K562 (cell line): ENCODE measurements around the gene CCDC85C. TPM values are rescaled to one million over a fixed set of nuclear protein-coding genes. Genes with fewer than 3 reads are reported as not detected.
A peak's percentile ranks its signal among the peaks of the same experiment; 100 is the strongest.

Experiments used
- ARNT ChIP-seq, 2 experiments: fragments of 450-650 bp; IDR thresholded peaks; 2 replicates each; pipeline ENCODE4 v1.6.1; 2016; ENCODE audit warnings: mild to moderate bottlenecking in 1 of 2
- EHMT2 ChIP-seq: fragments of 450-650 bp; IDR thresholded peaks from 2 replicates; pipeline ENCODE4 v1.6.1; 2018; ENCODE audit warnings: antibody characterized with exemption
- ESRRB ChIP-seq: fragments of 250-450 bp; sonication (Bioruptor Pico); IDR thresholded peaks from 2 replicates; pipeline ENCODE4 v1.5.0; 2020; ENCODE audit warnings: mild to moderate bottlenecking, moderate library complexity, borderline replicate concordance
- EZH2 ChIP-seq: IDR thresholded peaks from 2 replicates; pipeline ENCODE4 v1.6.1; 2012; ENCODE audit warnings: low read depth, mild to moderate bottlenecking, inconsistent platforms, low read length, borderline replicate concordance
- HDAC1 ChIP-seq, 2 experiments: fragments of 450-650 bp; IDR thresholded peaks; 2 replicates each; pipeline ENCODE4 v1.6.1; 2016 to 2017; ENCODE audit warnings: inconsistent platforms in 1 of 2, mild to moderate bottlenecking in 1 of 2, moderate library complexity in 1 of 2
- HDGF ChIP-seq: fragments of 450-650 bp; IDR thresholded peaks from 2 replicates; pipeline ENCODE4 v1.6.1; 2016
- MTA2 ChIP-seq: fragments of 450-650 bp; IDR thresholded peaks from 2 replicates; pipeline ENCODE4 v1.6.1; 2016; ENCODE audit warnings: low read depth
- PHF8 ChIP-seq: fragments of 200-600 bp; sonication (generic); IDR thresholded peaks from 2 replicates; pipeline ENCODE4 v1.6.1; 2012; ENCODE audit warnings: mixed run types, mild to moderate bottlenecking, inconsistent platforms, low read length, moderate library complexity, borderline replicate concordance
- PKNOX1 ChIP-seq: fragments of 450-650 bp; IDR thresholded peaks from 2 replicates; pipeline ENCODE4 v1.6.1; 2016
- POLR2B ChIP-seq: fragments of 450-650 bp; IDR thresholded peaks from 2 replicates; pipeline ENCODE4 v1.6.1; 2018; ENCODE audit warnings: low read depth; ENCODE audit not compliant: partially characterized antibody
- PRMT5 ChIP-seq: sonication (generic); formaldehyde crosslinking; IDR thresholded peaks from 2 replicates; pipeline ENCODE4 v1.5.0; 2020; ENCODE audit warnings: missing genetic modification reagents
- RBM25 ChIP-seq: fragments of 200-400 bp; formaldehyde crosslinking; IDR thresholded peaks from 2 replicates; pipeline ENCODE4 v1.6.1; 2018; ENCODE audit warnings: low read length, low read depth, moderate library complexity; ENCODE audit not compliant: severe bottlenecking
- RFX5 ChIP-seq: IDR thresholded peaks from 2 replicates; pipeline ENCODE4 v1.6.1; 2011; ENCODE audit warnings: low read depth, mild to moderate bottlenecking, improper control_type of control experiment, low read length
- SNRNP70 ChIP-seq: fragments of 200-400 bp; formaldehyde crosslinking; optimal IDR thresholded peaks from 2 replicates; pipeline ENCODE3; 2017; ENCODE audit warnings: low read depth, low read length
- TAF9B ChIP-seq: fragments of 450-650 bp; IDR thresholded peaks from 2 replicates; pipeline ENCODE4 v1.6.1; 2018; ENCODE audit warnings: mild to moderate bottlenecking; ENCODE audit not compliant: partially characterized antibody
- ZNF282 ChIP-seq: sonication (generic); formaldehyde crosslinking; IDR thresholded peaks from 2 replicates; pipeline ENCODE4 v1.8.1; 2023; ENCODE audit warnings: missing genetic modification reagents
- ZNF408 ChIP-seq: fragments of 250-450 bp; sonication (Bioruptor Pico); IDR thresholded peaks from 2 replicates; pipeline ENCODE4 v1.4.0; 2020; ENCODE audit warnings: low read depth, mild to moderate bottlenecking, moderate library complexity
- ZNF41 ChIP-seq: fragments of 250-450 bp; sonication (Bioruptor Pico); conservative IDR thresholded peaks from 2 replicates; pipeline ENCODE4 v1.4.0; 2020; ENCODE audit warnings: mild to moderate bottlenecking
- ZNF431 ChIP-seq: sonication (generic); formaldehyde crosslinking; IDR thresholded peaks from 2 replicates; pipeline ENCODE4 v1.8.0; 2022; ENCODE audit warnings: mild to moderate bottlenecking, missing genetic modification reagents
- ZNF512 ChIP-seq: IDR thresholded peaks from 2 replicates; pipeline ENCODE4 v1.6.1; 2016; ENCODE audit warnings: missing genetic modification characterization, missing compliant biosample characterization
- ZNF551 ChIP-seq: fragments of 250-450 bp; sonication (Bioruptor Pico); IDR thresholded peaks from 2 replicates; pipeline ENCODE4 v1.5.0; 2021; ENCODE audit warnings: mild to moderate bottlenecking, moderate library complexity
- ZNF561 ChIP-seq: fragments of 450-650 bp; formaldehyde crosslinking; conservative IDR thresholded peaks from 2 replicates; pipeline ENCODE4 v1.4.0; 2020; ENCODE audit warnings: mild to moderate bottlenecking, moderate library complexity
- ZNF584 ChIP-seq: fragments of 200-800 bp; sonication (Bioruptor generic); IDR thresholded peaks from 2 replicates; pipeline ENCODE4 v1.6.1; 2016; ENCODE audit warnings: low read depth, mild to moderate bottlenecking, missing genetic modification characterization, missing compliant biosample characterization
- ZNF699 ChIP-seq: fragments of 250-450 bp; sonication (Bioruptor Pico); IDR thresholded peaks from 2 replicates; pipeline ENCODE4 v1.8.0; 2021; ENCODE audit warnings: mild to moderate bottlenecking, moderate library complexity; ENCODE audit not compliant: insufficient replicate concordance
- polyA plus RNA-seq, 8 experiments: library from polyadenylated mRNA; depleted of rRNA in 4 of 8; stranded (reverse) in 5 of 8; unstranded in 3 of 8; fragments of >200 nt; fragmentation: Nextera tagmentation in 2 of 8; fragmentation: Illumina TruSeq in 1 of 8; extraction: Ambion mirVana in 2 of 8; extraction: Trizol in 1 of 8; gene quantifications; 2 replicates each; pipeline versions ENCODE4 v1.2.1 to v1.2.3, GENCODE V29; 2011 to 2014; ENCODE audit warnings: inconsistent platforms in 1 of 8, missing spikeins in 1 of 8
- total RNA-seq, 7 experiments: library from RNA; depleted of rRNA in 6 of 7; stranded (reverse); fragments of >200 nt in 6 of 7; fragmentation: Illumina TruSeq in 2 of 7; extraction: Trizol in 2 of 7; gene quantifications; 2 replicates each; pipeline versions ENCODE4 v1.2.1 to v1.2.3, GENCODE V29; 2011 to 2021; ENCODE audit warnings: low replicate concordance in 1 of 7
- TF ChIP-seq, protein P1 (sequence below): fragments of 450-650 bp; formaldehyde crosslinking; IDR thresholded peaks from 2 replicates; pipeline ENCODE4 v1.4.0; 2022; ENCODE audit warnings: missing genetic modification characterization
- TF ChIP-seq, protein P2 (sequence below): sonication (generic); formaldehyde crosslinking; IDR thresholded peaks from 2 replicates; pipeline ENCODE4 v1.8.1; 2022; ENCODE audit warnings: missing genetic modification reagents

CCDC85C gene
- total and polyA plus RNA-seq, 9 of the 15 experiments (the other 6 are each of a cell fraction or from before 2014, with no cell fraction given), result 0.18 to 22.0 (median 6.3) TPM

- TF ChIP-seq PKNOX1 (peak; percentile 95), EZH2 (no peak), ESRRB (no peak), ARNT (IDR thresholded peaks at IDR 0.05) (no peak), PHF8 (peak; percentile 86), ZNF551 (CRISPR knock-in tag) (no peak), ZNF282 (CRISPR knock-in tag) (no peak), ZNF408 (CRISPR knock-in tag) (no peak), HDGF (no peak), HDAC1 (IDR thresholded peaks at IDR 0.05) (peak in 1 of 2 experiments; percentile 69; a peak in 2 of 4 replicates), TAF9B (peak; percentile 79), MTA2 (no peak), PRMT5 (CRISPR knock-in tag) (no peak), ZNF699 (CRISPR knock-in tag) (no peak), EHMT2 (no peak), ZNF512 (tag) (no peak), ZNF41 (CRISPR knock-in tag) (no peak), ZNF584 (CRISPR knock-in tag) (no peak), RFX5 (no peak), ZNF431 (CRISPR knock-in tag) (0 out of 2 replicates have a peak, but pooled peaks have one; percentile 21), SNRNP70 (no peak), POLR2B (peak; percentile 81), RBM25 (peak; percentile 90), ZNF561 (CRISPR knock-in tag) (no peak)
- TF ChIP-seq, protein P1, sequence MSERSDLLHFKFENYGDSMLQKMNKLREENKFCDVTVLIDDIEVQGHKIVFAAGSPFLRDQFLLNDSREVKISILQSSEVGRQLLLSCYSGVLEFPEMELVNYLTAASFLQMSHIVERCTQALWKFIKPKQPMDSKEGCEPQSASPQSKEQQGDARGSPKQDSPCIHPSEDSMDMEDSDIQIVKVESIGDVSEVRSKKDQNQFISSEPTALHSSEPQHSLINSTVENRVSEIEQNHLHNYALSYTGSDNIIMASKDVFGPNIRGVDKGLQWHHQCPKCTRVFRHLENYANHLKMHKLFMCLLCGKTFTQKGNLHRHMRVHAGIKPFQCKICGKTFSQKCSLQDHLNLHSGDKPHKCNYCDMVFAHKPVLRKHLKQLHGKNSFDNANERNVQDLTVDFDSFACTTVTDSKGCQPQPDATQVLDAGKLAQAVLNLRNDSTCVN (CRISPR knock-in tag), result no peak
- TF ChIP-seq, protein P2, sequence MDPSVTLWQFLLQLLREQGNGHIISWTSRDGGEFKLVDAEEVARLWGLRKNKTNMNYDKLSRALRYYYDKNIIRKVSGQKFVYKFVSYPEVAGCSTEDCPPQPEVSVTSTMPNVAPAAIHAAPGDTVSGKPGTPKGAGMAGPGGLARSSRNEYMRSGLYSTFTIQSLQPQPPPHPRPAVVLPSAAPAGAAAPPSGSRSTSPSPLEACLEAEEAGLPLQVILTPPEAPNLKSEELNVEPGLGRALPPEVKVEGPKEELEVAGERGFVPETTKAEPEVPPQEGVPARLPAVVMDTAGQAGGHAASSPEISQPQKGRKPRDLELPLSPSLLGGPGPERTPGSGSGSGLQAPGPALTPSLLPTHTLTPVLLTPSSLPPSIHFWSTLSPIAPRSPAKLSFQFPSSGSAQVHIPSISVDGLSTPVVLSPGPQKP, result no peak
Measured at GRCh38 chr14:99480917-99481744, 122.9 kb downstream of the CCDC85C start, which contains the start of gene CCNK (continued).
